ENCODE measurements around the gene ANKMY1. TPM values are rescaled to one million over a fixed set of nuclear protein-coding genes. Genes with fewer than 3 reads are reported as not detected.

Gene ANKMY1
- total and polyA plus RNA-seq, 2 of the 13 experiments (the other 11 are each of a cell fraction or from before 2014, with no cell fraction given) = 11.7 to 18.8 TPM

DNA sequence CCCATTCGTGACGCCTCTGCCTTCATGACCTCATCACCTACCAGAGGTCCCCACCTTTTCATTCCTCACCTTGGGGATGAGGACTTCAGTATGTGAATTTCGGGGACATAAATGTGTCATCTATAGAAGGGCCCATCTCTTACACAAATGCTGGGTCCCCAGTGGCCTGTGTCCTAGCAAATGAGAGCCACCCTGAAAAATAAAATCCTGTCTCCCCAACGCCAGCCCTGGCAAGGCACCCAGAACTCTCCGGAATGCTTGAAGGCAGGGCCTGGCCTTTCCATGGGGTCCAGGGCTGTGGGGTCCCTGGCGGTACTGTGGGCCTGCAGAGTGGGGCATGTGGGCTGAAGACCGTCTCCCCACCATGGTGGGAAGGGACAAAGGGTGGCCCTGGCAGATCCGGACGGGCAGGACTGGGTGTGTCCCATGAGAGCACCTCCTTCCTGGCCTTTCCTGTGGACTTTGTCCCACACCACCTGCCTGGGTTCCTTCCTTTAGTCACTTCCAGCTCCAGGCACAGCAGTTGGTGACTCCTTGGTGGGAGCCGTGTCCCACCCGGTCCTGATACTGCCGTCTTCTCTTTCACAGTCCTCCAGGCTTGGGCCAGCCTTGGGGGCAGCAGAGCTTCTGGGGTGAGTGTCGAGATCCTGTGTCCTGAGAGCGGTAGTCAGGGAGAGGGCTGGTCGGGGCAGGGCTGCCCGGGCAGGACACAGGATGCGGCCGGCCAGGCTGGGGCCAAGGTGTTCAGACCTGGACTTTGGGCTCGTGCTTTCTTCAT lies 47.3 kb upstream of the ANKMY1 start (continued):
- TF ChIP-seq, protein P1, sequence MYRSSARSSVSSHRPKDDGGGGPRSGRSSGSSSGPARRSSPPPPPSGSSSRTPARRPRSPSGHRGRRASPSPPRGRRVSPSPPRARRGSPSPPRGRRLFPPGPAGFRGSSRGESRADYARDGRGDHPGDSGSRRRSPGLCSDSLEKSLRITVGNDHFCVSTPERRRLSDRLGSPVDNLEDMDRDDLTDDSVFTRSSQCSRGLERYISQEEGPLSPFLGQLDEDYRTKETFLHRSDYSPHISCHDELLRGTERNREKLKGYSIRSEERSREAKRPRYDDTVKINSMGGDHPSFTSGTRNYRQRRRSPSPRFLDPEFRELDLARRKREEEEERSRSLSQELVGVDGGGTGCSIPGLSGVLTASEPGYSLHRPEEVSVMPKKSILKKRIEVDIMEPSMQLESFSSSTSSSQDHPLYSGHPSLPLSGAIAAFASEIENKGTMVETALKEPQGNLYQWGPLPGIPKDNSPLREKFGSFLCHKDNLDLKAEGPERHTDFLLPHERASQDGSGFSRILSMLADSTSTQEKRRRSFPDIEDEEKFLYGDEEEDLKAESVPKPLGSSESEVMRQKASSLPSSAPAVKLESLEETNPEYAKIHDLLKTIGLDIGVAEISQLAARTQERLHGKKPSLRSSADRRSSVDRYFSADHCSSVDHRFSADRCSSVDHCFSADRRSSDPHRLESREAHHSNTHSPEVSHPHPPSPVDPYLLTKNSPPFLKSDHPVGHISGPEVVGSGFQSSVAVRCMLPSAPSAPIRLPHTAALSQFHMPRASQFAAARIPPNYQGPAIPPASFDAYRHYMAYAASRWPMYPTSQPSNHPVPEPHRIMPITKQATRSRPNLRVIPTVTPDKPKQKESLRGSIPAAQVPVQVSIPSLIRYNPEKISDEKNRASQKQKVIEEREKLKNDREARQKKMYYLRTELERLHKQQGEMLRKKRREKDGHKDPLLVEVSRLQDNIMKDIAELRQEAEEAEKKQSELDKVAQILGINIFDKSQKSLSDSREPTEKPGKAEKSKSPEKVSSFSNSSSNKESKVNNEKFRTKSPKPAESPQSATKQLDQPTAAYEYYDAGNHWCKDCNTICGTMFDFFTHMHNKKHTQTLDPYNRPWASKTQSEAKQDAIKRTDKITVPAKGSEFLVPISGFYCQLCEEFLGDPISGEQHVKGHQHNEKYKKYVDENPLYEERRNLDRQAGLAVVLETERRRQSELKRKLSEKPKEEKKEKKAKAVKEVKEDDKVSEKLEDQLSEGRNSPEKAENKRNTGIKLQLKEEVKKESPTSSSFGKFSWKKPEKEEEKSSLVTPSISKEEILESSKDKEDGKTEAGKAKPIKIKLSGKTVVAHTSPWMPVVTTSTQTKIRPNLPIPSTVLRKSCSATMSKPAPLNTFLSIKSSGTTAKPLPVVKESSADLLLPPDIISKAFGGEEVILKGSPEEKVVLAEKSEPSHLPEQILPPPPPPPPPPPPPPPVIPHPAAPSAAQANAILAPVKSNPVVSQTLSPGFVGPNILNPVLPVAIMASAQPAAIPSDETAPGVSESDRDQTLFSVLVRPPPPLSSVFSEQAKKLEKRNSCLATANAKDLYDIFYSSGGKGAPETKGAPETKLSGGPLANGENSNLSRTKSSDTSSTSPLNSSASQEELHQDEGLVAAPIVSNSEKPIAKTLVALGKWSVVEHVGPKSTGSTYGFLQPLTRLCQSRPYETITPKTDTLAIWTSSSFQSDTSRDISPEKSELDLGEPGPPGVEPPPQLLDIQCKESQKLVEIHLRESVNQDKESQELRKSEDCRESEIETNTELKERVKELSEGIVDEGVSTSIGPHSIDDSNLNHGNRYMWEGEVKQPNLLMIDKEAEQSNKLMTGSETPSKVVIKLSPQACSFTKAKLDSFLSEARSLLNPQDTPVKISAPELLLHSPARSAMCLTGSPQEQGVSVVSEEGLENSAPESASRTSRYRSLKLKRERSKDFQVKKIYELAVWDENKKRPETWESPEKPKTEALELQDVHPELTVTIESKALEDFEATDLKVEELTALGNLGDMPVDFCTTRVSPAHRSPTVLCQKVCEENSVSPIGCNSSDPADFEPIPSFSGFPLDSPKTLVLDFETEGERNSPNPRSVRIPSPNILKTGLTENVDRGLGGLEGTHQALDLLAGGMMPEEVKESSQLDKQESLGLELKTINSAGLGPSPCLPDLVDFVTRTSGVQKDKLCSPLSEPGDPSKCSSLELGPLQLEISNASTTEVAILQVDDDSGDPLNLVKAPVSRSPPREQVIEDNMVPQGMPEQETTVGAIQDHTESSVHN (CRISPR knock-in tag; IDR thresholded peaks at IDR 0.05) = peak; percentile 89; the same call in 1 of the 2 replicates
- TF ChIP-seq, protein P2, sequence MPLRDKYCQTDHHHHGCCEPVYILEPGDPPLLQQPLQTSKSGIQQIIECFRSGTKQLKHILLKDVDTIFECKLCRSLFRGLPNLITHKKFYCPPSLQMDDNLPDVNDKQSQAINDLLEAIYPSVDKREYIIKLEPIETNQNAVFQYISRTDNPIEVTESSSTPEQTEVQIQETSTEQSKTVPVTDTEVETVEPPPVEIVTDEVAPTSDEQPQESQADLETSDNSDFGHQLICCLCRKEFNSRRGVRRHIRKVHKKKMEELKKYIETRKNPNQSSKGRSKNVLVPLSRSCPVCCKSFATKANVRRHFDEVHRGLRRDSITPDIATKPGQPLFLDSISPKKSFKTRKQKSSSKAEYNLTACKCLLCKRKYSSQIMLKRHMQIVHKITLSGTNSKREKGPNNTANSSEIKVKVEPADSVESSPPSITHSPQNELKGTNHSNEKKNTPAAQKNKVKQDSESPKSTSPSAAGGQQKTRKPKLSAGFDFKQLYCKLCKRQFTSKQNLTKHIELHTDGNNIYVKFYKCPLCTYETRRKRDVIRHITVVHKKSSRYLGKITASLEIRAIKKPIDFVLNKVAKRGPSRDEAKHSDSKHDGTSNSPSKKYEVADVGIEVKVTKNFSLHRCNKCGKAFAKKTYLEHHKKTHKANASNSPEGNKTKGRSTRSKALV (CRISPR knock-in tag; IDR thresholded peaks at IDR 0.05) = no peak
- TF ChIP-seq, protein P3, sequence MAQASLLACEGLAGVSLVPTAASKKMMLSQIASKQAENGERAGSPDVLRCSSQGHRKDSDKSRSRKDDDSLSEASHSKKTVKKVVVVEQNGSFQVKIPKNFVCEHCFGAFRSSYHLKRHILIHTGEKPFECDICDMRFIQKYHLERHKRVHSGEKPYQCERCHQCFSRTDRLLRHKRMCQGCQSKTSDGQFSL (CRISPR knock-in tag; IDR thresholded peaks at IDR 0.05) = no peak
- TF ChIP-seq PPARG (CRISPR knock-in tag; conservative IDR thresholded peaks at IDR 0.05) (no peak), ZNF552 (CRISPR knock-in tag; IDR thresholded peaks at IDR 0.05; ENCODE audit: borderline replicate concordance) (peak; percentile 73; the same call in 1 of the 2 replicates), HNRNPL (IDR thresholded peaks at IDR 0.05; ENCODE audit: low read depth, low read length) (0 out of 2 replicates have a peak, but pooled peaks have one; percentile 63), POLR2G (IDR thresholded peaks at IDR 0.05; ENCODE audit: low read depth, low read length) (peak; percentile 84)
- TF ChIP-seq, protein P4, sequence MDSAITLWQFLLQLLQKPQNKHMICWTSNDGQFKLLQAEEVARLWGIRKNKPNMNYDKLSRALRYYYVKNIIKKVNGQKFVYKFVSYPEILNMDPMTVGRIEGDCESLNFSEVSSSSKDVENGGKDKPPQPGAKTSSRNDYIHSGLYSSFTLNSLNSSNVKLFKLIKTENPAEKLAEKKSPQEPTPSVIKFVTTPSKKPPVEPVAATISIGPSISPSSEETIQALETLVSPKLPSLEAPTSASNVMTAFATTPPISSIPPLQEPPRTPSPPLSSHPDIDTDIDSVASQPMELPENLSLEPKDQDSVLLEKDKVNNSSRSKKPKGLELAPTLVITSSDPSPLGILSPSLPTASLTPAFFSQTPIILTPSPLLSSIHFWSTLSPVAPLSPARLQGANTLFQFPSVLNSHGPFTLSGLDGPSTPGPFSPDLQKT (CRISPR knock-in tag; IDR thresholded peaks at IDR 0.05; ENCODE audit: borderline replicate concordance) = no peak
- TF ChIP-seq, protein P5, sequence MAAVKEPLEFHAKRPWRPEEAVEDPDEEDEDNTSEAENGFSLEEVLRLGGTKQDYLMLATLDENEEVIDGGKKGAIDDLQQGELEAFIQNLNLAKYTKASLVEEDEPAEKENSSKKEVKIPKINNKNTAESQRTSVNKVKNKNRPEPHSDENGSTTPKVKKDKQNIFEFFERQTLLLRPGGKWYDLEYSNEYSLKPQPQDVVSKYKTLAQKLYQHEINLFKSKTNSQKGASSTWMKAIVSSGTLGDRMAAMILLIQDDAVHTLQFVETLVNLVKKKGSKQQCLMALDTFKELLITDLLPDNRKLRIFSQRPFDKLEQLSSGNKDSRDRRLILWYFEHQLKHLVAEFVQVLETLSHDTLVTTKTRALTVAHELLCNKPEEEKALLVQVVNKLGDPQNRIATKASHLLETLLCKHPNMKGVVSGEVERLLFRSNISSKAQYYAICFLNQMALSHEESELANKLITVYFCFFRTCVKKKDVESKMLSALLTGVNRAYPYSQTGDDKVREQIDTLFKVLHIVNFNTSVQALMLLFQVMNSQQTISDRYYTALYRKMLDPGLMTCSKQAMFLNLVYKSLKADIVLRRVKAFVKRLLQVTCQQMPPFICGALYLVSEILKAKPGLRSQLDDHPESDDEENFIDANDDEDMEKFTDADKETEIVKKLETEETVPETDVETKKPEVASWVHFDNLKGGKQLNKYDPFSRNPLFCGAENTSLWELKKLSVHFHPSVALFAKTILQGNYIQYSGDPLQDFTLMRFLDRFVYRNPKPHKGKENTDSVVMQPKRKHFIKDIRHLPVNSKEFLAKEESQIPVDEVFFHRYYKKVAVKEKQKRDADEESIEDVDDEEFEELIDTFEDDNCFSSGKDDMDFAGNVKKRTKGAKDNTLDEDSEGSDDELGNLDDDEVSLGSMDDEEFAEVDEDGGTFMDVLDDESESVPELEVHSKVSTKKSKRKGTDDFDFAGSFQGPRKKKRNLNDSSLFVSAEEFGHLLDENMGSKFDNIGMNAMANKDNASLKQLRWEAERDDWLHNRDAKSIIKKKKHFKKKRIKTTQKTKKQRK (IDR thresholded peaks at IDR 0.05; ENCODE audit: low read length) = no peak
- TF ChIP-seq, protein P6, sequence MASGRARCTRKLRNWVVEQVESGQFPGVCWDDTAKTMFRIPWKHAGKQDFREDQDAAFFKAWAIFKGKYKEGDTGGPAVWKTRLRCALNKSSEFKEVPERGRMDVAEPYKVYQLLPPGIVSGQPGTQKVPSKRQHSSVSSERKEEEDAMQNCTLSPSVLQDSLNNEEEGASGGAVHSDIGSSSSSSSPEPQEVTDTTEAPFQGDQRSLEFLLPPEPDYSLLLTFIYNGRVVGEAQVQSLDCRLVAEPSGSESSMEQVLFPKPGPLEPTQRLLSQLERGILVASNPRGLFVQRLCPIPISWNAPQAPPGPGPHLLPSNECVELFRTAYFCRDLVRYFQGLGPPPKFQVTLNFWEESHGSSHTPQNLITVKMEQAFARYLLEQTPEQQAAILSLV (CRISPR knock-in tag; IDR thresholded peaks at IDR 0.05; ENCODE audit: borderline replicate concordance) = peak; percentile 81

Data from HepG2 (cell line).